Muscle of back (tissue), 11 donors: Measurements from ENCODE around the gene ZNF69. TPM values are rescaled to one million over a fixed set of nuclear protein-coding genes. Genes with fewer than 3 reads are reported as not detected.

ENCODE experiments used
- DNase-seq, 3 donors: peaks; one replicate each; pipeline versions ENCODE4 v3.0.0 to v3.0.0-alpha.2; 2013
- polyA plus RNA-seq, 10 donors: library from polyadenylated mRNA; unstranded; fragments of 120-200 nt; gene quantifications; one replicate each; pipeline ENCODE4 v1.2.1, GENCODE V29; 2013; ENCODE audit not compliant: insufficient read length in 10 of 10

The ZNF69 gene
- polyA plus RNA-seq, 10 donors, result 2.9 to 5.8 (median 4.1) TPM

GRCh38 chr19:11950312-11950711 is 62.7 kb downstream of the ZNF69 start:
- DNase-seq, result no peak

Other genes with a start within 250 kb of the ZNF69 start
- gene ZNF823, start 148.8 kb upstream of the ZNF69 start, polyA plus RNA-seq, result 1 to 10 TPM; 3.3 to 5.3 (median 4.5) TPM
- gene ZNF441, start 120.8 kb upstream of the ZNF69 start, polyA plus RNA-seq, result 1 to 10 TPM; 5.5 to 9.4 (median 7.1) TPM
- gene ZNF491, start 89.3 kb upstream of the ZNF69 start, polyA plus RNA-seq, result 1 to 10 TPM; 1.9 to 5.4 (median 3.2) TPM
- gene ZNF440, start 73.5 kb upstream of the ZNF69 start, polyA plus RNA-seq, result 1 to 10 TPM; 3.1 to 8.8 (median 6.0) TPM
- gene ZNF439, start 39.1 kb upstream of the ZNF69 start, polyA plus RNA-seq, result 1 to 10 TPM; 2.6 to 6.8 (median 4.9) TPM
- gene ZNF700, start 37.3 kb downstream of the ZNF69 start, polyA plus RNA-seq, result 10 to 100 TPM in 2 of 10 donors, 1 to 10 TPM in 8; 3.7 to 12.0 (median 7.1) TPM
- gene ZNF763, start 77.3 kb downstream of the ZNF69 start, polyA plus RNA-seq, result 1 to 10 TPM; 1.0 to 2.4 (median 1.8) TPM
- gene ZNF433, start 147.9 kb downstream of the ZNF69 start, polyA plus RNA-seq, result 1 to 10 TPM; 2.2 to 5.6 (median 4.4) TPM
- under 1 TPM; 0.17 to 0.80 (median 0.41) TPM for gene ZNF878, start 165.2 kb downstream of the ZNF69 start, polyA plus RNA-seq
- gene ZNF844, start 176.9 kb downstream of the ZNF69 start, polyA plus RNA-seq, result 10 to 100 TPM in 3 of 10 donors, 1 to 10 TPM in 7; 6.2 to 12.0 (median 8.9) TPM